Measurements from ENCODE around the gene DHX29.

The DHX29 gene

DNA sequence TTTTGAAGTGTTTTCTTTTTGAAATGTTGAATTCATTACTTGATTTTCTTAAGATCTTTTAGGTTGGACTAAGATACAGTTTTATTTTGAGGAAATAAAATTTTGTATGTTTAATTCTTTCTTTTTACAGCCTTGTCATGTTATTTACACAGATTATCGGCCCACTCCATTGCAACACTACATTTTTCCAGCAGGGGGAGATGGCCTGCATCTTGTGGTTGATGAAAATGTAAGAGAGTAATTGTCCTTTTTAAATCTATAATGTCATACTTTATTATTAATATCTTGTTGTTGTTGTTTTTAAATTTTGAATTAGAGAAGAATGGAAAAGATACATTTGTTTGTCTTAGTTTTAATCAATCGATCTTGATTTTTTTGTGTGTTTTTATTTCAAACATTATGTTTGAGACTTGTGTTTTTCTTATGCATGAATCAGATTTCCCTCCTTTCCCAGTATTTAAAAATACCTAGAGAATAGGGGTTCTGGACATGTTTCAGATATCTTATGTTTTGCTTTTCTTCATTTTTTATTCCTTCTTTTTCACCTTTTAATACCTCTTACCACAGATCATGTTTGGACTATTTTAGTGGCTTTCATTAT, 37.0 kb upstream of the DHX29 start:
- POLR2A ChIA-PET (ENCODE audit: low non-redundant PET), result no interaction called here
- DNase-seq (ENCODE audit: low spot score), result peak; percentile 46
- CTCF ChIA-PET, result interaction anchor here (0.5 to 0.7 kb wide), 2 partner anchors 17 to 42 kb away, joined by 3 to 4 read pairs; no protein-coding TSS in a partner anchor

DNA sequence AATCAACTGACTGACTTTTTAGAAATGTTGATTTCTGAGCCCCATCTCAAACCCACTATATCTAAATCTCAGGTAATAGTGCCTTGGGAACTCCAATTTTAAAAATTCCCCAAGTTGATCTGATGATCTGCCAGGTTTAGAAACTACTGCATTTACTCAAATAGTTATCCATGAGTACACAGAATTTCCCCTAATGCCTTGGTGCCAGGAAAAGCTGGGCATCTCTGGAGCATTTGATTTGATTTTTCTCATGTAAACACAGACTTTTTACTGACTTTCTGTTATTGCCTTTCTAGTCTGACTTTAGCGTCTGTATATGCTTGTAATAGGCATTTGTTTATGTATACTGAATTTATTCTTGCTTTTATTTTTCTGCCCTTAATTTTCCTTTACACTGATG, 36.1 kb upstream of the DHX29 start:
- ChIA-PET POLR2A (ENCODE audit: low non-redundant PET) (no interaction called here), CTCF (interaction anchor here (0.5 to 1.0 kb wide), 3 partner anchors 20 to 39 kb away, joined by 3 to 6 read pairs (median 3); no protein-coding TSS in a partner anchor)
- TF ChIP-seq, protein P1, sequence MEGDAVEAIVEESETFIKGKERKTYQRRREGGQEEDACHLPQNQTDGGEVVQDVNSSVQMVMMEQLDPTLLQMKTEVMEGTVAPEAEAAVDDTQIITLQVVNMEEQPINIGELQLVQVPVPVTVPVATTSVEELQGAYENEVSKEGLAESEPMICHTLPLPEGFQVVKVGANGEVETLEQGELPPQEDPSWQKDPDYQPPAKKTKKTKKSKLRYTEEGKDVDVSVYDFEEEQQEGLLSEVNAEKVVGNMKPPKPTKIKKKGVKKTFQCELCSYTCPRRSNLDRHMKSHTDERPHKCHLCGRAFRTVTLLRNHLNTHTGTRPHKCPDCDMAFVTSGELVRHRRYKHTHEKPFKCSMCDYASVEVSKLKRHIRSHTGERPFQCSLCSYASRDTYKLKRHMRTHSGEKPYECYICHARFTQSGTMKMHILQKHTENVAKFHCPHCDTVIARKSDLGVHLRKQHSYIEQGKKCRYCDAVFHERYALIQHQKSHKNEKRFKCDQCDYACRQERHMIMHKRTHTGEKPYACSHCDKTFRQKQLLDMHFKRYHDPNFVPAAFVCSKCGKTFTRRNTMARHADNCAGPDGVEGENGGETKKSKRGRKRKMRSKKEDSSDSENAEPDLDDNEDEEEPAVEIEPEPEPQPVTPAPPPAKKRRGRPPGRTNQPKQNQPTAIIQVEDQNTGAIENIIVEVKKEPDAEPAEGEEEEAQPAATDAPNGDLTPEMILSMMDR (conservative IDR thresholded peaks at IDR 0.05; ENCODE audit: low read depth), result no peak
- H3K27ac ChIP-seq, result no peak overlapping the region
- no peak for DNase-seq (ENCODE audit: low spot score)

More for the DNA sequence above, 37.0 kb upstream of the DHX29 start:
- no peak overlapping the region for H3K27ac ChIP-seq
- TF ChIP-seq, protein P1 (conservative IDR thresholded peaks at IDR 0.05; ENCODE audit: low read depth), result peak; percentile 99

DNA sequence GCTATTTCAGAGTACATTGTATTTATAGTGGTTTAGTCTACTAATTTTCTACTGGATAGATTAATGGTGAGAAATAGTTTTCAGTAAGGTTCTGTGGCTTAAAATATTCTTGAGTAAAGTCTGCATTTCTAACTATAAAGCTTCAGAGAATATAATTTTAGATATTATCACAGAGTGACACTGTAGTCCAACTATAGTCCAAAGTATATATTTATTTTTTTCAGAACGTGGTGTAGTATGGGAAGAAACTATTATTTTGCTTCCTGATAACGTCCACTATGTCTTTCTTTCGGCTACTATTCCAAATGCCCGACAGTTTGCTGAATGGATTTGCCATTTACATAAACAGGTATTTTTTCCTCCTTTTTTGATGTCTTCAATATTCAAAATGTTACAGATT, 35.6 kb upstream of the DHX29 start:
- TF ChIP-seq, protein P1 (conservative IDR thresholded peaks at IDR 0.05; ENCODE audit: low read depth), result no peak
- POLR2A ChIA-PET (ENCODE audit: low non-redundant PET), result no interaction called here
- CTCF ChIA-PET, result interaction anchor here (0.7 to 1.0 kb wide), 2 partner anchors 21 to 26 kb away, joined by 3 read pairs; no protein-coding TSS in a partner anchor
- H3K27ac ChIP-seq, result no peak overlapping the region
- DNase-seq (ENCODE audit: low spot score), result no peak

DNA sequence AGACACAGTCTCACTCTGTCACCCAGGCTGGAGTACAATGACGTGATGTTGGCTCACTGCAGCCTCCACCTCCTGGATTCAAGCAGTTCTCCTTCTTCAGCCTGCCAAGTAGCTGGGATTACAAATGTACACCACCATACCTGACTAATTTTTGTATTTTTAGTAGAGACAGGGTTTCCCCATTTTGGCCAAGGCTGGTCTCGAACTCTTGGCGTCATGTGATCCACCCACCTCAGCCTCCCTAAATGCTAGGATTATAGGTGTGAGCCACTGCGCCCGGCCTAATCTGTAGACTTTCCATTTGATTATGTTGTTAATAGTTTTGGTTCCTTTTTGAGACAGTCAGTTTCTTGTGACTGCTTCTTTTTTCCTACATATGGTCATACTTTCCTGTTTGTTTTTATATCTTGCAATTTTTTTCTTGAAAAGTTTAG, 31.3 kb upstream of the DHX29 start:
- H3K27ac ChIP-seq, result no peak overlapping the region
- DNase-seq (ENCODE audit: low spot score), result no peak
- TF ChIP-seq, protein P1 (conservative IDR thresholded peaks at IDR 0.05; ENCODE audit: low read depth), result no peak
- POLR2A ChIA-PET (ENCODE audit: low non-redundant PET), result no interaction called here
- CTCF ChIA-PET, result interaction anchor here (0.7 kb wide), 1 partner anchor 179 kb away, joined by 5 read pairs; no protein-coding TSS in a partner anchor

DNA sequence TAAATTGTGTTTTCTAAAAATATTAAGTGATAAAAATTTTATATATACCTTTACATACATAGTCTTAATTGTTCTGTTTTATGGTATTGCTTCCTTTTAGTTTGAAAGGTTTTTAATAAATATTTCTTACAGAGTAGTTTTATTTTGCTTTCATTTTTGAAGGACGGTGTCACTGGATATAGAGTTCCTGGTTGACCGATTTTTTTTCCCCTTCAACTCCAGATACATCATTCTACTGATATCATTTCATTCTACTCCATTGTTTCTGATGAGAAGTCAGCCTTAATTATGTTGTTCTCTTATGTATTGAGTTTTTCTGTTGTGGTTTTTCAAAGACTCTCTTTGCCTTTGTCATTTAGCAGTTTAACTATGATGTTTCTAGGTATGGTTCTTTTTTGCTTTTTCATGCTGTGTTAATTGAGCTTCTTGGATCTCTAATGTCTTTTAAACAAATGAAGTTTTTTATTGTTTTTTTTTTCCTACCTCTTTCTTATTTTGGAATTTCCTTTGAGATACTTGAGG, 30.7 kb upstream of the DHX29 start:
- no peak overlapping the region for H3K27ac ChIP-seq
- no peak for DNase-seq (ENCODE audit: low spot score)
- ChIA-PET CTCF (interaction anchor here (0.6 kb wide), 1 partner anchor 13 kb away, joined by 7 read pairs; no protein-coding TSS in a partner anchor), POLR2A (ENCODE audit: low non-redundant PET) (no interaction called here)
- TF ChIP-seq, protein P1 (conservative IDR thresholded peaks at IDR 0.05; ENCODE audit: low read depth), result no peak

DNA sequence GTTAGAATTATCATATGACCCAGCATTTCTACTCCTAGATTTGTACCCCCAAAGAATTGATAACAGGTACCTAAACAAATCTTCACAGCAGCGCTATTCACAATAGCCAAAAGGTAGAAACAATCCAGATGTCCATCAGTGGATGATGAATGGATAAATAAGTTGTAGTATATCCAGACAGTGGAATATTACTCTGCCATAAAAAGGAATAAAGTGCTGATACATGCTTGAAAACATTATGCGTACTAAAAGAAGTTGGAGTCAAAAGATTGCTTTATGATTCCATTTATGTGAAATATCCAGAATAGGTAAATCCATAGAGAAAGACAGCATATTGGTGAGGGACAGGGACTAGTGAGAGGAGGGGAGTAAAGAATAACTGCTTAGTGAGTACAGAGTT, 26.3 kb upstream of the DHX29 start:
- DNase-seq (ENCODE audit: low spot score), result no peak
- TF ChIP-seq, protein P1 (conservative IDR thresholded peaks at IDR 0.05; ENCODE audit: low read depth), result no peak
- ChIA-PET CTCF (no interaction called here), POLR2A (ENCODE audit: low non-redundant PET) (no interaction called here)
- no peak overlapping the region for H3K27ac ChIP-seq
